ENCODE results near the gene ADAMTSL1.

DNA sequence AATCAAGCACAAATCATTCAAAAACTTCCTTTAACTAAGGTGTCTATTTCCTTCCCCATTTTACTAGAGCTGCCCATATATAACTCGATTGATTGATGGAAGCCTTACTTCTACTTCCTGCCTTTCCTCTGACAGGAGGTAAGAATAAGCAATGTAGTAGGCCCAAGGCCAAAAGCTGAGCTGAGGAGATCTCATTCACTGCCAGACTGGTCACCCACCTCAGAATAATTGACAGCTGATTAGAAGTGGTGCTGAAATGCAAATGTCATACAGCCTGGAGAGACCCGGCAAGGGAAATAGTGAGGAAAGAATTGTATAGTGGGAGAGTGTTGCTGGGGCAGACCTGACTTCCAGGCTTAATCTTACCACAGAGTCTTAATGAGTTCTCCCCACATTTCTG, 319.2 kb downstream of the ADAMTSL1 start:
- TF ChIP-seq, protein P1, sequence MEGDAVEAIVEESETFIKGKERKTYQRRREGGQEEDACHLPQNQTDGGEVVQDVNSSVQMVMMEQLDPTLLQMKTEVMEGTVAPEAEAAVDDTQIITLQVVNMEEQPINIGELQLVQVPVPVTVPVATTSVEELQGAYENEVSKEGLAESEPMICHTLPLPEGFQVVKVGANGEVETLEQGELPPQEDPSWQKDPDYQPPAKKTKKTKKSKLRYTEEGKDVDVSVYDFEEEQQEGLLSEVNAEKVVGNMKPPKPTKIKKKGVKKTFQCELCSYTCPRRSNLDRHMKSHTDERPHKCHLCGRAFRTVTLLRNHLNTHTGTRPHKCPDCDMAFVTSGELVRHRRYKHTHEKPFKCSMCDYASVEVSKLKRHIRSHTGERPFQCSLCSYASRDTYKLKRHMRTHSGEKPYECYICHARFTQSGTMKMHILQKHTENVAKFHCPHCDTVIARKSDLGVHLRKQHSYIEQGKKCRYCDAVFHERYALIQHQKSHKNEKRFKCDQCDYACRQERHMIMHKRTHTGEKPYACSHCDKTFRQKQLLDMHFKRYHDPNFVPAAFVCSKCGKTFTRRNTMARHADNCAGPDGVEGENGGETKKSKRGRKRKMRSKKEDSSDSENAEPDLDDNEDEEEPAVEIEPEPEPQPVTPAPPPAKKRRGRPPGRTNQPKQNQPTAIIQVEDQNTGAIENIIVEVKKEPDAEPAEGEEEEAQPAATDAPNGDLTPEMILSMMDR (conservative IDR thresholded peaks at IDR 0.05 in 1 of 2, IDR thresholded peaks at IDR 0.05 in 1 of 2; ENCODE audit: extremely low read depth in 1 of 2, insufficient read depth in 1 of 2, low read depth in 1 of 2, low read length in 2 of 2), result no peak
- no peak for TF ChIP-seq EZH2 (IDR thresholded peaks at IDR 0.05; ENCODE audit: borderline replicate concordance, low read length)

All from mammary epithelial cell (primary cell).